SU-DHL-6 (cell line): Measurements from ENCODE around the gene MRPL4.
"Not testable (repeated sequence)": the region's sequence is repeated elsewhere in the genome, so short reads cannot be mapped to it uniquely, and the experiment has no call there.

Source experiments
- H2AFZ ChIP-seq: fragments of 200-600 bp; sonication (generic); 2 replicates; pipeline ENCODE4 v1.6.1; 2014; ENCODE audit warnings: low read depth, mild to moderate bottlenecking, moderate library complexity, mixed read lengths, antibody characterized with exemption, low read length; ENCODE audit not compliant: severe bottlenecking
- H3F3A ChIP-seq: fragments of 200-600 bp; shearing (Covaris generic); 2 replicates; pipeline ENCODE4 v1.6.0; 2016; ENCODE audit warnings: antibody characterized with exemption, mild to moderate bottlenecking; ENCODE audit not compliant: insufficient read depth
- H3K27ac ChIP-seq: fragments of 200-600 bp; sonication (generic); 2 replicates; pipeline ENCODE4 v1.5.1; 2016; ENCODE audit warnings: low read depth, mild to moderate bottlenecking, low read length, moderate library complexity, mixed read lengths
- H3K27me3 ChIP-seq: fragments of 200-600 bp; sonication (generic), shearing (Covaris generic); 2 replicates; pipeline ENCODE4 v1.6.0; 2014; ENCODE audit warnings: mild to moderate bottlenecking, low read length
- H3K36me3 ChIP-seq: fragments of 200-600 bp; sonication (generic); 2 replicates; pipeline ENCODE4 v1.6.1; 2014; ENCODE audit warnings: mild to moderate bottlenecking, low read length, mixed read lengths
- H3K4me2 ChIP-seq: fragments of 300-600, 200-600 bp; shearing (Covaris generic), sonication (generic); 2 replicates; pipeline ENCODE4 v1.6.0; 2014; ENCODE audit warnings: low read length, low read depth, mild to moderate bottlenecking; ENCODE audit not compliant: poor library complexity, severe bottlenecking
- H3K4me3 ChIP-seq: fragments of 200-600 bp; sonication (generic); 2 replicates; pipeline ENCODE4 v1.5.1; 2014; ENCODE audit warnings: antibody characterized with exemption, low read length, mild to moderate bottlenecking, mixed read lengths; ENCODE audit not compliant: insufficient read depth, poor library complexity, severe bottlenecking
- H3K79me2 ChIP-seq: fragments of 200-600 bp; sonication (generic); 2 replicates; pipeline ENCODE4 v1.6.1; 2014; ENCODE audit warnings: mild to moderate bottlenecking, low read length, moderate library complexity; ENCODE audit not compliant: insufficient read depth
- H3K9ac ChIP-seq: fragments of 200-600 bp; sonication (generic); 2 replicates; pipeline ENCODE4 v1.7.0; 2014; ENCODE audit warnings: mild to moderate bottlenecking, low read length
- H3K9me2 ChIP-seq: fragments of 200-600 bp; sonication (generic); replicated peaks from 2 replicates; pipeline ENCODE4 v1.6.1; 2014; ENCODE audit warnings: low read length; ENCODE audit not compliant: insufficient read depth
- H3K9me3 ChIP-seq: fragments of 200-600 bp; sonication (generic); 2 replicates; pipeline ENCODE4 v1.6.1; 2014; ENCODE audit warnings: low read length, mixed read lengths; ENCODE audit not compliant: insufficient read depth
- H4K20me1 ChIP-seq: fragments of 200-600 bp; sonication (generic); 2 replicates; pipeline ENCODE4 v1.6.1; 2014; ENCODE audit warnings: low read depth, mild to moderate bottlenecking, antibody characterized with exemption, low read length, moderate library complexity, mixed read lengths
- EZH2phosphoT487 ChIP-seq: fragments of 200-600 bp; sonication (generic), shearing (Covaris generic); conservative IDR thresholded peaks from 2 replicates; pipeline ENCODE4 v1.6.1; 2018; ENCODE audit warnings: mild to moderate bottlenecking, antibody characterized with exemption, low read length, moderate library complexity, mixed read lengths
- TF ChIP-seq, protein P1 (sequence below): fragments of 200-600 bp; sonication (generic); IDR thresholded peaks from one replicate; pipeline ENCODE4 v1.5.1; 2017; ENCODE audit warnings: antibody characterized with exemption, mild to moderate bottlenecking, low read length, moderate library complexity; ENCODE audit not compliant: insufficient read depth, poor library complexity, severe bottlenecking

The MRPL4 gene

DNA sequence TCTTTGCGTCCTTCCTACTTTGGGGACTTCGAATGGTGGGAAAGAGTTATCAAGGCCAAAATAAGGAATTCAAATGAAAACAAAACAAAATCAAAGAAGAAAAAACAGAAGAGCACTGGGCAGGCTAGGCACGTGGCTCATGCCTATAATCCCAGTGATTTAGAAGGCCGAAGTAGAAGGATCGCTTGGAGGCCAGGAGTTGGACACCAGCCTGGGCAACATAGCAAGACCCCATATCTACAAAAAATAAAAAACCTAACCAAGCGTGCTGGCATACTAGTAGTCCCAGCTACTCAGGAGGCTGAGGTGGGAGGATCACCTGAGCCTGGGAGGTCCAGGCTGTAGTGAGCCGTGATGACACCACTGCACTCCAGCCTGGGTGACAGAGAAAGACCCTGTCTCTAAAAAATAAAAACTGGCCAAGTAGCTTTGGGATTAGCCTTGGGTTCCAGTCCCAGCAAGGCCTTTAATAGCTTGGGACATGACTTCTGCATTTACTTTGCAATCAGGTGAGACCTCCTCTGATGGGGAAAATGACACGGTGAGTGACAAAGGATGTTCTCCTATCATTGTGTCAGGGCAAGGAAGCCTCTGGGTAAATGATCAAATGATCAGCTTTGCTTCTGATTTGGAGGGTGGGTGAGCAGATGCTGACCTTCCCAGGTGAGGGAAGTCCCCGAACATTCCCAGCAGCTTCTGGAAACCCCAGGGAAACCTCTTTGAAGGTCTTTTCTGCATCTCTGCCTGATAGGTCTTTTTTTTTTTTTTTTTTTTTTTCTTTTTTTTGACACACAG lies 26.0 kb downstream of the MRPL4 start:
- Histone ChIP-seq H3K79me2 (0 out of 2 replicates have a peak, but pooled peaks cover 8% of the 10 kb centered on the region), H3K27me3 (no peaks in the 10 kb centered on the region), H3F3A (no peaks in the 10 kb centered on the region), H3K27ac (no peak overlapping the region), H2AFZ (no peak overlapping the region), H3K9me3 (no peaks in the 10 kb centered on the region), H3K4me2 (no peak overlapping the region), H3K9ac (no peak overlapping the region), H3K4me3 (no peak overlapping the region), H3K36me3 (no peaks in the 10 kb centered on the region), H4K20me1 (no peaks in the 10 kb centered on the region), H3K9me2 (no peaks in the 10 kb centered on the region)
- TF ChIP-seq, protein P1, sequence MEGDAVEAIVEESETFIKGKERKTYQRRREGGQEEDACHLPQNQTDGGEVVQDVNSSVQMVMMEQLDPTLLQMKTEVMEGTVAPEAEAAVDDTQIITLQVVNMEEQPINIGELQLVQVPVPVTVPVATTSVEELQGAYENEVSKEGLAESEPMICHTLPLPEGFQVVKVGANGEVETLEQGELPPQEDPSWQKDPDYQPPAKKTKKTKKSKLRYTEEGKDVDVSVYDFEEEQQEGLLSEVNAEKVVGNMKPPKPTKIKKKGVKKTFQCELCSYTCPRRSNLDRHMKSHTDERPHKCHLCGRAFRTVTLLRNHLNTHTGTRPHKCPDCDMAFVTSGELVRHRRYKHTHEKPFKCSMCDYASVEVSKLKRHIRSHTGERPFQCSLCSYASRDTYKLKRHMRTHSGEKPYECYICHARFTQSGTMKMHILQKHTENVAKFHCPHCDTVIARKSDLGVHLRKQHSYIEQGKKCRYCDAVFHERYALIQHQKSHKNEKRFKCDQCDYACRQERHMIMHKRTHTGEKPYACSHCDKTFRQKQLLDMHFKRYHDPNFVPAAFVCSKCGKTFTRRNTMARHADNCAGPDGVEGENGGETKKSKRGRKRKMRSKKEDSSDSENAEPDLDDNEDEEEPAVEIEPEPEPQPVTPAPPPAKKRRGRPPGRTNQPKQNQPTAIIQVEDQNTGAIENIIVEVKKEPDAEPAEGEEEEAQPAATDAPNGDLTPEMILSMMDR: no peak
- no peak for TF ChIP-seq EZH2phosphoT487

DNA sequence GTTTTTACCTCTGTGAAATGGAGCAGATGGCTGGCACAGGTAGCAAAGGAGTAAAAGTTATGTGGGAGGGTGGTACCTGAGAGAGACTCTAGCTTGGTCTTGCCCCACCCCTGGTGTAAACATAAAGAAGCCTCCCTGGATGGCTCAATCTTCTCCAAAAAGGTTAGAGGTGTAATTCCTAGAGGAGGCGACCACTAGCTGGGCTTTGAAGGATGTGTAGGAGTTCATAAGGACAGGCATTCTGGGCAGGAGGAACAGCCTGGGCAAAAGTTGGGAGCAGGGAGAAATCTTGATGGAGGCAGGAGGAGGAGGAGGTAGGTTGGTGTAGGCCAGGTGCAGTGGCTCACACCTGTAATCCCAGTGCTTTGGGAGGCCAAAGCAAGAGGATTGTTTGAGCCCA lies 26.9 kb downstream of the MRPL4 start:
- no peak overlapping the region for H3K9ac ChIP-seq
- no peaks in the 10 kb centered on the region for H3F3A ChIP-seq
- no peaks in the 10 kb centered on the region for H3K9me3 ChIP-seq
- TF ChIP-seq, protein P1: no peak
- TF ChIP-seq EZH2phosphoT487: no peak
- H3K79me2 ChIP-seq: 0 out of 2 replicates have a peak, but pooled peaks cover 7% of the 10 kb centered on the region
- H3K9me2 ChIP-seq: no peaks in the 10 kb centered on the region
- H3K4me2 ChIP-seq: no peak overlapping the region
- H3K36me3 ChIP-seq: no peaks in the 10 kb centered on the region
- H2AFZ ChIP-seq: no peak overlapping the region
- no peaks in the 10 kb centered on the region for H4K20me1 ChIP-seq
- H3K27me3 ChIP-seq: no peaks in the 10 kb centered on the region
- no peak overlapping the region for H3K27ac ChIP-seq
- H3K4me3 ChIP-seq: no peak overlapping the region

DNA sequence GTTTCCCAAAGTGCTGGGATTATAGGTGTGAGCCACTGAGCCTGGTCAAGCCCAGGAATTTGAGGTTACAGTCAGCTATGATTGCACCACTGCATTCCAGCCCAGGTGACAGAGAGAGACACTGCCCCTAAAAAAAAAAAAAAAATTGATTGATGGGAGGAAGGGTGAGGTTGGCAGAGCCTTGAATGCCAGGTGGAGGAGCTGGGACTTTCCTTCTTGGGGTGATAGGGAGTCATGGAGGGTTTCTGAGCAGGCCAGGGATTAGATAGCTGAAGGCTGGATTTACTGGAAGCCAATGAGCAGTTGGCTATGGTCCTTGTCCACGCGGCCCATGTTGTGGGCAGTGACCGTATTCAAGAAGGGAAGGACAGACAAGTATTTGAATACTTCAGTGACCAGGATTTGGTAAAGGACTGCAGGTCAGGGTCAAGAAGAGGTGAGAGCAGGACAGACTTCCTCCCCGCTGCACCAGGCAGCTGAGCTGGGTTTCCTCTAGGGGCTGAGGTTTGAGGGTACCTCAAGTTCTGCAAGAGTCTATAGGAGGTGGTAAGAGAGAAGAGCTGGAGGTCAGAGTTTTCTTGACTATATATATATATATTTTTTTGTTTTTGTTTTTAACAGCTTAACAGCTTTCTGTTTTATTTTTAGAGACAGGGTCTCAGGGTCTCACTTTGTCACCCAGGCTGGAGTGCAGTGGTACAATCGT lies 27.9 kb downstream of the MRPL4 start:
- no peaks in the 10 kb centered on the region for H3F3A ChIP-seq
- H2AFZ ChIP-seq: no peak overlapping the region
- H3K9ac ChIP-seq: no peak overlapping the region
- no peak overlapping the region for H3K4me3 ChIP-seq
- TF ChIP-seq, protein P1: no peak
- TF ChIP-seq EZH2phosphoT487: no peak
- no peak overlapping the region for H3K4me2 ChIP-seq
- no peaks in the 10 kb centered on the region for H3K27me3 ChIP-seq
- H3K36me3 ChIP-seq: no peaks in the 10 kb centered on the region
- H3K79me2 ChIP-seq: 0 out of 2 replicates have a peak, but pooled peaks cover 7% of the 10 kb centered on the region
- no peaks in the 10 kb centered on the region for H3K9me3 ChIP-seq
- no peaks in the 10 kb centered on the region for H3K9me2 ChIP-seq
- no peak overlapping the region for H3K27ac ChIP-seq
- no peaks in the 10 kb centered on the region for H4K20me1 ChIP-seq

DNA sequence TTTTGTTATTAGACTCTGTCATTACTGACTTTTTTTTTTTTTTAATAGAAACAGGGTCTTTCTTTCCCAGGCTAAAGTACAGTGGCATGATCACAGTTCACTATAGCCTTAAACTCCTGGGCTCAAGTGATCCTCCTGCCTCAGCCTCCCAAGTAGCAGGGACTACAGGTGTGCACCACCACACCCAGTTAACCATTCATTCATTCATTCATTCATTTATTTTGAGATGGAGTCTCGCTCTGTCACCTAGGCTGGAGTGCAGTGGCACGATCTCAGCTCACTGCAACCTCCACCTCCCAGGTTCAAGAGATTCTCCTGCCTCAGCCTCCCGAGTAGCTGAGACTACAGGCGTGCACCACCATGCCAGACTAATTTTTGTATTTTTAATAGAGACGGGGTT lies 30.0 kb downstream of the MRPL4 start:
- not testable (repeated sequence) for H3K4me3 ChIP-seq, H3K9me3 ChIP-seq, H3K27me3 ChIP-seq, H3K9ac ChIP-seq, H3K9me2 ChIP-seq, H3K27ac ChIP-seq, H3K4me2 ChIP-seq, H3K79me2 ChIP-seq, H2AFZ ChIP-seq, H4K20me1 ChIP-seq, H3K36me3 ChIP-seq
- peaks cover 18% of the 10 kb centered on the region for H3F3A ChIP-seq
